DMS 273 treated with DMSO at 0.1 percent for 48 hours (cell line): Measurements from ENCODE around the gene ISM2.

Experiments used
- DNase-seq: peaks from one replicate; lab custom pipeline; 2025; lab: John Stamatoyannopoulos, UW

ISM2 gene

GRCh38 chr14:77507762-77508161 lies 9.1 kb upstream of the ISM2 start:
- no peak for DNase-seq

GRCh38 chr14:77505031-77505430 lies 6.4 kb upstream of the ISM2 start:
- no peak for DNase-seq

- no peak for DNase-seq
These were observed 4.5 kb upstream of the ISM2 start for GRCh38 chr14:77503138-77503537.

GRCh38 chr14:77502109-77502782 lies 3.6 kb upstream of the ISM2 start:
- DNase-seq, result no peak

GRCh38 chr14:77498984-77499527 lies 440 bp upstream of the ISM2 start:
- no peak for DNase-seq

- no peak for DNase-seq
These were observed 3.3 kb downstream of the ISM2 start for GRCh38 chr14:77495334-77495733.

GRCh38 chr14:77491056-77491455 lies 7.6 kb downstream of the ISM2 start:
- DNase-seq, result no peak

- no peak for DNase-seq
These were observed 8.1 kb downstream of the ISM2 start for GRCh38 chr14:77490347-77490986.

GRCh38 chr14:77489041-77489440 lies 9.6 kb downstream of the ISM2 start:
- DNase-seq, result no peak

- no peak for DNase-seq
These were observed 10.1 kb downstream of the ISM2 start for GRCh38 chr14:77488558-77488957.

- no peak for DNase-seq
These were observed 12.5 kb downstream of the ISM2 start for GRCh38 chr14:77485901-77486678.

- no peak for DNase-seq
These were observed 13.4 kb downstream of the ISM2 start for GRCh38 chr14:77485256-77485655.

GRCh38 chr14:77482422-77482821 lies 16.2 kb downstream of the ISM2 start:
- DNase-seq, result no peak

- DNase-seq, result no peak
These were observed 19.8 kb downstream of the ISM2 start for GRCh38 chr14:77478796-77479195.

GRCh38 chr14:77478029-77478428 lies 20.6 kb downstream of the ISM2 start:
- no peak for DNase-seq

- no peak for DNase-seq
These were observed 23.0 kb downstream of the ISM2 start for GRCh38 chr14:77475432-77476115.

- no peak for DNase-seq
These were observed 24.0 kb downstream of the ISM2 start for GRCh38 chr14:77474479-77475177.

- no peak for DNase-seq
These were observed 24.7 kb downstream of the ISM2 start for GRCh38 chr14:77473921-77474320.

GRCh38 chr14:77470224-77470870 lies 28.3 kb downstream of the ISM2 start:
- DNase-seq, result no peak

- no peak for DNase-seq
These were observed 29.1 kb downstream of the ISM2 start for GRCh38 chr14:77469539-77469938.

GRCh38 chr14:77469067-77469505 lies 29.5 kb downstream of the ISM2 start:
- no peak for DNase-seq
